ENCODE data around the gene MED27. TPM values are rescaled to one million over a fixed set of nuclear protein-coding genes. Genes with fewer than 3 reads are reported as not detected.

MED27 gene
- total RNA-seq, 1 donor from 2014 or later = 25.1 TPM

- peaks cover 37% of the 10 kb centered on the region for H3K27me3 Mint-ChIP-seq
- no peak overlapping the region for H3K27ac Mint-ChIP-seq
- no peak for DNase-seq (ENCODE audit: low spot score, unreplicated experiment)
- H3K4me3 Mint-ChIP-seq (ENCODE audit: low read depth) = no peak overlapping the region
- TF ChIP-seq CTCF (IDR thresholded peaks at IDR 0.05; ENCODE audit: unreplicated experiment) = no peak
- H3K4me1 Mint-ChIP-seq (ENCODE audit: low read depth) = peaks cover 3% of the 10 kb centered on the region
- H3K9me3 Mint-ChIP-seq (ENCODE audit: low read depth) = peaks cover 7% of the 10 kb centered on the region
- H3K36me3 Mint-ChIP-seq (ENCODE audit: insufficient read depth) = no peaks in the 10 kb centered on the region
Observed at GRCh38 chr9:132094314-132094791, 14.7 kb upstream of the MED27 start.

GRCh38 chr9:132090771-132091170 lies 11.1 kb upstream of the MED27 start:
- H3K4me1 Mint-ChIP-seq (ENCODE audit: low read depth) = no peaks in the 10 kb centered on the region
- peaks cover under 1% of the 10 kb centered on the region for H3K9me3 Mint-ChIP-seq (ENCODE audit: low read depth)
- H3K4me3 Mint-ChIP-seq (ENCODE audit: low read depth) = no peak overlapping the region
- no peak overlapping the region for H3K27ac Mint-ChIP-seq
- peaks cover 24% of the 10 kb centered on the region for H3K27me3 Mint-ChIP-seq
- no peak for DNase-seq (ENCODE audit: low spot score, unreplicated experiment)
- no peaks in the 10 kb centered on the region for H3K36me3 Mint-ChIP-seq (ENCODE audit: insufficient read depth)
- TF ChIP-seq CTCF (IDR thresholded peaks at IDR 0.05; ENCODE audit: unreplicated experiment) = no peak

- no peaks in the 10 kb centered on the region for H3K4me1 Mint-ChIP-seq (ENCODE audit: low read depth)
- no peak overlapping the region for H3K27ac Mint-ChIP-seq
- no peaks in the 10 kb centered on the region for H3K36me3 Mint-ChIP-seq (ENCODE audit: insufficient read depth)
- H3K27me3 Mint-ChIP-seq = peaks cover 17% of the 10 kb centered on the region
- H3K9me3 Mint-ChIP-seq (ENCODE audit: low read depth) = no peaks in the 10 kb centered on the region
- no peak overlapping the region for H3K4me3 Mint-ChIP-seq (ENCODE audit: low read depth)
- DNase-seq (ENCODE audit: low spot score, unreplicated experiment) = no peak
- no peak for TF ChIP-seq CTCF (IDR thresholded peaks at IDR 0.05; ENCODE audit: unreplicated experiment)
Observed at GRCh38 chr9:132087438-132088030, 7.9 kb upstream of the MED27 start.

GRCh38 chr9:132082188-132082587 lies 2.5 kb upstream of the MED27 start:
- TF ChIP-seq CTCF (IDR thresholded peaks at IDR 0.05; ENCODE audit: unreplicated experiment) = no peak
- no peak overlapping the region for H3K27ac Mint-ChIP-seq
- no peak for DNase-seq (ENCODE audit: low spot score, unreplicated experiment)
- peaks cover 17% of the 10 kb centered on the region for H3K27me3 Mint-ChIP-seq
- H3K4me3 Mint-ChIP-seq (ENCODE audit: low read depth) = no peak overlapping the region
- no peaks in the 10 kb centered on the region for H3K9me3 Mint-ChIP-seq (ENCODE audit: low read depth)
- peaks cover 1% of the 10 kb centered on the region for H3K36me3 Mint-ChIP-seq (ENCODE audit: insufficient read depth)
- H3K4me1 Mint-ChIP-seq (ENCODE audit: low read depth) = peaks cover 17% of the 10 kb centered on the region

- DNase-seq (ENCODE audit: low spot score, unreplicated experiment) = no peak
- H3K4me3 Mint-ChIP-seq (ENCODE audit: low read depth) = peak overlapping the region; percentile 91
- peaks cover 3% of the 10 kb centered on the region for H3K27me3 Mint-ChIP-seq
- peaks cover 5% of the 10 kb centered on the region for H3K36me3 Mint-ChIP-seq (ENCODE audit: insufficient read depth)
- H3K9me3 Mint-ChIP-seq (ENCODE audit: low read depth) = no peaks in the 10 kb centered on the region
- peaks cover 17% of the 10 kb centered on the region for H3K4me1 Mint-ChIP-seq (ENCODE audit: low read depth)
- H3K27ac Mint-ChIP-seq = peak overlapping the region; percentile 92
- no peak for TF ChIP-seq CTCF (IDR thresholded peaks at IDR 0.05; ENCODE audit: unreplicated experiment)
Observed at GRCh38 chr9:132078699-132079356, 839 bp downstream of the MED27 start.

Measured in progenitor cell of endocrine pancreas (in vitro differentiated cells).